DMS53 treated with DMSO at 0.1 percent for 48 hours (cell line): Measurements from ENCODE around the gene OR2V1.
"Not testable (repeated sequence)": the region's sequence is repeated elsewhere in the genome, so short reads cannot be mapped to it uniquely, and the experiment has no call there.

ENCODE experiments used
- DNase-seq: peaks from one replicate; lab custom pipeline; 2025; ENCODE audit not compliant: unreplicated experiment; lab: John Stamatoyannopoulos, UW

The OR2V1 gene

GRCh38 chr5:181104606-181105390 lies 26.2 kb downstream of the OR2V1 start:
- not testable (repeated sequence) for DNase-seq

- DNase-seq, result not testable (repeated sequence)
These were observed 26.8 kb downstream of the OR2V1 start for GRCh38 chr5:181104259-181104568.

GRCh38 chr5:181101930-181102674 lies 28.9 kb downstream of the OR2V1 start:
- DNase-seq, result not testable (repeated sequence)

GRCh38 chr5:181101030-181101641 lies 29.8 kb downstream of the OR2V1 start:
- not testable (repeated sequence) for DNase-seq

- DNase-seq, result no peak
These were observed 30.7 kb downstream of the OR2V1 start for GRCh38 chr5:181100121-181100875.

- no peak for DNase-seq
These were observed 31.3 kb downstream of the OR2V1 start for GRCh38 chr5:181099602-181100086.

GRCh38 chr5:181098762-181099601 lies 32.0 kb downstream of the OR2V1 start:
- DNase-seq, result no peak

- DNase-seq, result not testable (repeated sequence)
These were observed 33.0 kb downstream of the OR2V1 start for GRCh38 chr5:181097759-181098491.

- DNase-seq, result not testable (repeated sequence)
These were observed 33.6 kb downstream of the OR2V1 start for GRCh38 chr5:181097383-181097753.

- not testable (repeated sequence) for DNase-seq
These were observed 34.1 kb downstream of the OR2V1 start for GRCh38 chr5:181096721-181097382.

GRCh38 chr5:181095162-181095561 lies 35.8 kb downstream of the OR2V1 start:
- not testable (repeated sequence) for DNase-seq

GRCh38 chr5:181092428-181092827 lies 38.5 kb downstream of the OR2V1 start:
- no peak for DNase-seq

- DNase-seq, result no peak
These were observed 42.7 kb downstream of the OR2V1 start for GRCh38 chr5:181088289-181088688.

- no peak for DNase-seq
These were observed 43.7 kb downstream of the OR2V1 start for GRCh38 chr5:181087309-181087708.

GRCh38 chr5:181086884-181087205 lies 44.1 kb downstream of the OR2V1 start:
- no peak for DNase-seq

GRCh38 chr5:181086026-181086883 lies 44.7 kb downstream of the OR2V1 start:
- DNase-seq, result no peak

- no peak for DNase-seq
These were observed 46.3 kb downstream of the OR2V1 start for GRCh38 chr5:181084621-181085195.

- no peak for DNase-seq
These were observed 49.0 kb downstream of the OR2V1 start for GRCh38 chr5:181081989-181082388.
